Measurements from ENCODE around the gene THUMPD1. TPM values are rescaled to one million over a fixed set of nuclear protein-coding genes. Genes with fewer than 3 reads are reported as not detected.

The THUMPD1 gene
- total and polyA plus RNA-seq, 2 donors (not counting 3 experiments of a cell fraction or from before 2014, with no cell fraction given): 27.9 to 29.0 TPM

DNA sequence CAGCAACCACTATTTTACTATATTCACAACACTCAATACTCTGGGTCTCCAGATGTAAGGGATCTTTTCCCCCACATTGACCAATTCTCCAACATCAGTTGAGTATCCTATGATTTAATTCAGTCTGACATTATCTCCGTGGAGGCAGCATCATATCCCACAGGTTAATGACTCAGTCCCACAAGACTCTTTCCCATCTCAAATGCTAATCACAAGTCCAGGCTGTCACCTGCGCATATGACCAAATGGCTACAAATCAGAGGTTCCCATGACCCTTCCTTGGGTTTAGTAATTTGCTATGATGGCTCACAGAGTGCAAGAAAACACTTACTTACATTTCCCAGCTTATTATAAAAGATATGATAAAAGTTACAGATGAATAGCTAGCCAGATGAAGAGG lies 40.9 kb upstream of the THUMPD1 start:
- dilution Hi-C loops (cut with MboI; ENCODE audit: extremely low pct_ligation_motif_present, low sequenced_read_pairs): no loop called here
- POLR2A ChIA-PET: interaction anchor here (0.5 kb wide), 1 partner anchor 11 kb away, joined by 3 read pairs; no protein-coding TSS in a partner anchor
- DNase-seq (ENCODE audit: low read depth, low spot score): no peak
- FAIRE-seq: no peak
- intact Hi-C loops (cut with micrococcal nuclease): no loop called here
- CTCF ChIA-PET: interaction anchor here (1.1 kb wide), 1 partner anchor 8 kb away, joined by 6 read pairs; no protein-coding TSS in a partner anchor
- H3K27me3 ChIP-seq (ENCODE audit: control insufficient read depth in 2 of 2, insufficient read depth in 2 of 2, low read length in 2 of 2): peaks cover 0 to 1% of the 10 kb centered on the region in 2 experiments
- no peak overlapping the region for H2AFZ ChIP-seq (ENCODE audit: low read depth, low read length)
- H3K9ac ChIP-seq (replicated peaks; ENCODE audit: extremely low read depth, insufficient read depth, low read length): no peak overlapping the region
- H3K4me2 ChIP-seq (ENCODE audit: insufficient read depth, low read length): no peak overlapping the region
- no peaks in the 10 kb centered on the region for H3K9me1 ChIP-seq (replicated peaks; ENCODE audit: control insufficient read depth, extremely low read depth, insufficient read depth, low read length)
- no peaks in the 10 kb centered on the region for H3K4me1 ChIP-seq (ENCODE audit: control insufficient read depth, extremely low read depth, insufficient read depth, low read length)
- H3K36me3 ChIP-seq (ENCODE audit: control insufficient read depth in 2 of 2, extremely low read depth in 1 of 2, insufficient read depth in 2 of 2, low read length in 2 of 2): no peaks in the 10 kb centered on the region
- no peaks in the 10 kb centered on the region for H3K79me2 ChIP-seq (ENCODE audit: control insufficient read depth, insufficient read depth, low read length)
- no peaks in the 10 kb centered on the region for H4K20me1 ChIP-seq (replicated peaks; ENCODE audit: control insufficient read depth, extremely low read depth, insufficient read depth, low read length)
- no peak for TF ChIP-seq GATA2 (IDR thresholded peaks at IDR 0.05; ENCODE audit: insufficient read depth, insufficient read length, low read depth, low read length)
- no peaks in the 10 kb centered on the region for H3K9me3 ChIP-seq (replicated peaks; ENCODE audit: control insufficient read depth, insufficient read depth, low read length)
- no peak overlapping the region for H3K4me3 ChIP-seq (replicated peaks in 1 of 3; ENCODE audit: insufficient read depth in 1 of 3, low read depth in 1 of 3, low read length in 3 of 3)
- no peak overlapping the region for H3K27ac ChIP-seq (ENCODE audit: insufficient read depth, low read depth, low read length)
- no TSS peak for BruUV-seq (replicated peaks)

DNA sequence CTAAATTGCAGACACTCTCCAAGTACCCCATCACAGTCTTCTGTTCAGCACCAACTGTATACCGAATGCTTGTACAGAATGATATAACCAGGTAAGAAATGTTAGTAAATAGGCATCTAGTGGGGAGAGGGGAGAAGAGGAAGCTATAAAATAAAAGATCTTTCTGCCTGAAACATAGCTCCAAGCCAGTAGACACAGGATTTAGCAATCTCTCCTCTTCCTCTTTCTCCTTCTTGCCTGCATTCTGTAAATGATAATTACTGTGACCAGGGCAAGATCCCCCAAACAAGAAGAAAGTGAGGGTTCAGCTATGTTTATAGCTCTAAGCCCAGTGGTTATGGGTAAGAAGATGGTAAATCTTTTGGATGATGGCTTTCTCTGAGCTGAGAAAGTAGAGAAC lies 40.1 kb upstream of the THUMPD1 start:
- intact Hi-C loops (cut with micrococcal nuclease): no loop called here
- Histone ChIP-seq H3K27me3 (ENCODE audit: control insufficient read depth in 2 of 2, insufficient read depth in 2 of 2, low read length in 2 of 2) (peaks cover 0 to 1% of the 10 kb centered on the region in 2 experiments), H3K4me3 (replicated peaks in 1 of 3; ENCODE audit: insufficient read depth in 1 of 3, low read depth in 1 of 3, low read length in 3 of 3) (no peak overlapping the region), H3K9ac (replicated peaks; ENCODE audit: extremely low read depth, insufficient read depth, low read length) (no peak overlapping the region), H3K9me1 (replicated peaks; ENCODE audit: control insufficient read depth, extremely low read depth, insufficient read depth, low read length) (no peaks in the 10 kb centered on the region), H3K9me3 (replicated peaks; ENCODE audit: control insufficient read depth, insufficient read depth, low read length) (no peaks in the 10 kb centered on the region), H4K20me1 (replicated peaks; ENCODE audit: control insufficient read depth, extremely low read depth, insufficient read depth, low read length) (no peaks in the 10 kb centered on the region), H3K36me3 (ENCODE audit: control insufficient read depth in 2 of 2, extremely low read depth in 1 of 2, insufficient read depth in 2 of 2, low read length in 2 of 2) (no peaks in the 10 kb centered on the region), H2AFZ (ENCODE audit: low read depth, low read length) (no peak overlapping the region), H3K4me2 (ENCODE audit: insufficient read depth, low read length) (no peak overlapping the region), H3K4me1 (ENCODE audit: control insufficient read depth, extremely low read depth, insufficient read depth, low read length) (no peaks in the 10 kb centered on the region), H3K79me2 (ENCODE audit: control insufficient read depth, insufficient read depth, low read length) (no peaks in the 10 kb centered on the region), H3K27ac (ENCODE audit: insufficient read depth, low read depth, low read length) (no peak overlapping the region)
- ChIA-PET CTCF (no interaction called here), POLR2A (no interaction called here)
- TF ChIP-seq, protein P1, sequence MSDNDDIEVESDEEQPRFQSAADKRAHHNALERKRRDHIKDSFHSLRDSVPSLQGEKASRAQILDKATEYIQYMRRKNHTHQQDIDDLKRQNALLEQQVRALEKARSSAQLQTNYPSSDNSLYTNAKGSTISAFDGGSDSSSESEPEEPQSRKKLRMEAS (IDR thresholded peaks at IDR 0.05; ENCODE audit: insufficient read depth, insufficient read length): no peak
- TF ChIP-seq POLR2A (IDR thresholded peaks at IDR 0.05; ENCODE audit: low read depth, low read length): no peak
- TF ChIP-seq FOS (IDR thresholded peaks at IDR 0.05; ENCODE audit: borderline replicate concordance, insufficient read depth, low read length): no peak
- no peak for TF ChIP-seq JUN (IDR thresholded peaks at IDR 0.05; ENCODE audit: borderline replicate concordance, insufficient read depth, insufficient read length, low read depth)
- TF ChIP-seq GATA2 (IDR thresholded peaks at IDR 0.05; ENCODE audit: insufficient read depth, insufficient read length, low read depth, low read length): no peak
- TF ChIP-seq, protein P2, sequence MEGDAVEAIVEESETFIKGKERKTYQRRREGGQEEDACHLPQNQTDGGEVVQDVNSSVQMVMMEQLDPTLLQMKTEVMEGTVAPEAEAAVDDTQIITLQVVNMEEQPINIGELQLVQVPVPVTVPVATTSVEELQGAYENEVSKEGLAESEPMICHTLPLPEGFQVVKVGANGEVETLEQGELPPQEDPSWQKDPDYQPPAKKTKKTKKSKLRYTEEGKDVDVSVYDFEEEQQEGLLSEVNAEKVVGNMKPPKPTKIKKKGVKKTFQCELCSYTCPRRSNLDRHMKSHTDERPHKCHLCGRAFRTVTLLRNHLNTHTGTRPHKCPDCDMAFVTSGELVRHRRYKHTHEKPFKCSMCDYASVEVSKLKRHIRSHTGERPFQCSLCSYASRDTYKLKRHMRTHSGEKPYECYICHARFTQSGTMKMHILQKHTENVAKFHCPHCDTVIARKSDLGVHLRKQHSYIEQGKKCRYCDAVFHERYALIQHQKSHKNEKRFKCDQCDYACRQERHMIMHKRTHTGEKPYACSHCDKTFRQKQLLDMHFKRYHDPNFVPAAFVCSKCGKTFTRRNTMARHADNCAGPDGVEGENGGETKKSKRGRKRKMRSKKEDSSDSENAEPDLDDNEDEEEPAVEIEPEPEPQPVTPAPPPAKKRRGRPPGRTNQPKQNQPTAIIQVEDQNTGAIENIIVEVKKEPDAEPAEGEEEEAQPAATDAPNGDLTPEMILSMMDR (IDR thresholded peaks at IDR 0.05; ENCODE audit: extremely low read depth in 1 of 2, insufficient read depth in 1 of 2, low read depth in 1 of 2, low read length in 2 of 2): no peak
- no peak for TF ChIP-seq POLR2AphosphoS5 (IDR thresholded peaks at IDR 0.05; ENCODE audit: insufficient read depth, low read depth, low read length)
- no peak for TF ChIP-seq EZH2 (IDR thresholded peaks at IDR 0.05; ENCODE audit: borderline replicate concordance, low read depth, low read length, severe bottlenecking)
- no peak for TF ChIP-seq MYC (IDR thresholded peaks at IDR 0.05; ENCODE audit: low read depth, low read length)
- dilution Hi-C loops (cut with MboI; ENCODE audit: extremely low pct_ligation_motif_present, low sequenced_read_pairs): no loop called here
- BruUV-seq (replicated peaks): no TSS peak
- no peak for DNase-seq (ENCODE audit: low read depth, low spot score)
- no peak for FAIRE-seq

All from endothelial cell of umbilical vein (primary cell).